Muscle layer of duodenum (tissue), 2 donors: ENCODE results near the gene STAP2.

Experiments
- H3K27ac ChIP-seq: one replicate; pipeline ENCODE4 v1.7.0; 2013; ENCODE audit warnings: mild to moderate bottlenecking, low read length
- H3K27me3 ChIP-seq: one replicate; pipeline ENCODE4 v1.7.0; 2013; ENCODE audit warnings: low read depth, mild to moderate bottlenecking, control low read depth, low read length
- H3K36me3 ChIP-seq, 2 donors: one replicate each; pipeline ENCODE4 v1.7.0; 2013; ENCODE audit warnings: low read length in 2 of 2, control low read depth in 1 of 2, mild to moderate bottlenecking in 1 of 2; ENCODE audit not compliant: insufficient read depth in 2 of 2, control insufficient read depth in 1 of 2
- H3K4me1 ChIP-seq, 2 donors: one replicate each; pipeline ENCODE4 v1.7.0; 2013; ENCODE audit warnings: low read length in 2 of 2, mild to moderate bottlenecking in 2 of 2, control low read depth in 1 of 2, moderate library complexity in 1 of 2; ENCODE audit not compliant: insufficient read depth in 2 of 2, control insufficient read depth in 1 of 2
- H3K4me3 ChIP-seq, 2 donors: one replicate each; pipeline ENCODE4 v1.7.0; 2013; ENCODE audit warnings: low read length in 2 of 2, low read depth in 1 of 2, mild to moderate bottlenecking in 1 of 2
- H3K9me3 ChIP-seq, 2 donors: one replicate each; pipeline ENCODE4 v1.7.0; 2013; ENCODE audit warnings: low read length in 2 of 2, control low read depth in 1 of 2, mild to moderate bottlenecking in 1 of 2; ENCODE audit not compliant: control insufficient read depth in 1 of 2
- donor health status: healthy.

The STAP2 gene

GRCh38 chr19:4361152-4362046 is 22.8 kb upstream of the STAP2 start:
- H3K9me3 ChIP-seq: no peaks in the 10 kb centered on the region
- no peak overlapping the region for H3K27ac ChIP-seq
- peaks cover 32 to 78% of the 10 kb centered on the region in 2 donors for H3K36me3 ChIP-seq
- no peak overlapping the region for H3K4me3 ChIP-seq
- H3K4me1 ChIP-seq: peaks cover 0 to 17% of the 10 kb centered on the region in 2 donors
- no peaks in the 10 kb centered on the region for H3K27me3 ChIP-seq

DNA sequence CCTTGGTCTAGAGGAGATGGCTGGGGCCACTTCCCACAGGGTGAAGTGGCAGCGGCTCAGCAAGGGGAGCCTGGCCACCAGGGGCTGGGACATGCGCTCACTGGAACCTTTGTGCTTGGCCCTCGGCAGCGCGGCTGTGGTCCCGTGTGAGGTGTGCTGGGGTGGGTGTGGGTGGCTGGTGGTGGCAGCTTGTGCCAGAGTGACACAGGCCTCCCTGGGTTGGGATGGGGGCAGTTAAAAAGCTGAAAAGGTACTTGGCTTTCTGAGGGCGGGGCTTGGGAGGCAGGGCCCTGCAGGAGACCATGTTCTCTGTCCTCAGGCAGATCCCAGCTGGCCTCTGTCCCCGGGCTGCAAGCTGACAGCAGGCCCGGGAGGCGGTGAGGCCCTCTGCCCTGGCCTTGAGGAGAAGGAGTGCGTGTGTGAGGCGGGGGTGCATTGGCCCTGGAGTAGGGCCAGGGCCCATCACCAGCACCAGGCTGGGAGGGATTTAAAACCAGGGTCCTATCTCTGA is 22.1 kb upstream of the STAP2 start:
- no peaks in the 10 kb centered on the region for H3K27me3 ChIP-seq
- peaks cover 32 to 71% of the 10 kb centered on the region in 2 donors for H3K36me3 ChIP-seq
- H3K4me3 ChIP-seq: no peak overlapping the region
- no peaks in the 10 kb centered on the region for H3K9me3 ChIP-seq
- H3K4me1 ChIP-seq: peaks cover 0 to 17% of the 10 kb centered on the region in 2 donors
- no peak overlapping the region for H3K27ac ChIP-seq

DNA sequence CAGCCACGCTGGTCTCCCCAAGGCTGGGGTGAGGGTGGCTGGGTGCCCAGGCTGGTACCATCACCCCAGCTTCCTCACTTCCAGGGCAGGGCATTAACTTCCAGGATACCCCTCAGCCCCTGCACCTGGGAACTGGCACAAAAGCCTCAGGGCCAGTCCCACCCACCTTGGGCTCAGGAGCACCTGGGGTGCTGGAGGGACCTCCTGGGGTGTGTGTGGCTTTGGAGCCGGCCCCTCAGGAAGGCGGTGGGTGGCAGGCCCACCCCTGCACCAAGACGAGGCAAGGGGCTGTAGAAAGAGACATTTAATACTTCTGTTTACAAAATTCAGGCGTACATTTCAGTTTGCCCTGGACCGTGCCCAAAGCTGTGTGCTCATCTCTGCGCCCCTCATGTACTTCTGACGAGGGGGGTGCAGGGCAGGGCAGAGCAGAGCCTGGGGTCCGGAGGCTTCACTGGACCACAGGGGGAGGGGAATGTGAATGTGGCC is 21.5 kb upstream of the STAP2 start:
- Histone ChIP-seq H3K36me3 (peaks cover 28 to 66% of the 10 kb centered on the region in 2 donors), H3K9me3 (no peaks in the 10 kb centered on the region), H3K4me1 (peaks cover 0 to 17% of the 10 kb centered on the region in 2 donors), H3K4me3 (no peak overlapping the region), H3K27me3 (no peaks in the 10 kb centered on the region), H3K27ac (no peak overlapping the region)

GRCh38 chr19:4359627-4360000 is 21.0 kb upstream of the STAP2 start:
- H3K36me3 ChIP-seq: peaks cover 28 to 62% of the 10 kb centered on the region in 2 donors
- H3K9me3 ChIP-seq: no peaks in the 10 kb centered on the region
- no peak overlapping the region for H3K4me3 ChIP-seq
- H3K4me1 ChIP-seq: peaks cover 0 to 17% of the 10 kb centered on the region in 2 donors
- H3K27ac ChIP-seq: no peak overlapping the region
- H3K27me3 ChIP-seq: no peaks in the 10 kb centered on the region

- Histone ChIP-seq H3K27ac (no peak overlapping the region), H3K4me3 (no peak overlapping the region), H3K36me3 (peaks cover 28 to 56% of the 10 kb centered on the region in 2 donors), H3K9me3 (no peaks in the 10 kb centered on the region), H3K4me1 (peaks cover 0 to 17% of the 10 kb centered on the region in 2 donors), H3K27me3 (no peaks in the 10 kb centered on the region)
Measured at GRCh38 chr19:4358709-4359626, 20.3 kb upstream of the STAP2 start.

- H3K36me3 ChIP-seq: peaks cover 19 to 46% of the 10 kb centered on the region in 2 donors
- no peaks in the 10 kb centered on the region for H3K9me3 ChIP-seq
- H3K4me3 ChIP-seq: no peak overlapping the region
- H3K27me3 ChIP-seq: no peaks in the 10 kb centered on the region
- no peak overlapping the region for H3K27ac ChIP-seq
- H3K4me1 ChIP-seq: peaks cover 0 to 17% of the 10 kb centered on the region in 2 donors
Measured at GRCh38 chr19:4357921-4358326, 19.3 kb upstream of the STAP2 start.

- Histone ChIP-seq H3K4me3 (no peak overlapping the region), H3K36me3 (peaks cover 12 to 39% of the 10 kb centered on the region in 2 donors), H3K4me1 (peaks cover 0 to 17% of the 10 kb centered on the region in 2 donors)
Measured at GRCh38 chr19:4357095-4357797, 18.6 kb upstream of the STAP2 start.

GRCh38 chr19:4354897-4355296 is 16.3 kb upstream of the STAP2 start:
- peaks cover 0 to 3% of the 10 kb centered on the region in 2 donors for H3K4me1 ChIP-seq
- no peaks in the 10 kb centered on the region for H3K9me3 ChIP-seq
- no peak overlapping the region for H3K4me3 ChIP-seq
- H3K27me3 ChIP-seq: no peaks in the 10 kb centered on the region
- H3K36me3 ChIP-seq: peaks cover 2 to 21% of the 10 kb centered on the region in 2 donors
- H3K27ac ChIP-seq: no peak overlapping the region

More at GRCh38 chr19:4357095-4357797, 18.6 kb upstream of the STAP2 start:
- H3K9me3 ChIP-seq: no peaks in the 10 kb centered on the region
- H3K27me3 ChIP-seq: no peaks in the 10 kb centered on the region
- no peak overlapping the region for H3K27ac ChIP-seq

GRCh38 chr19:4354282-4354681 is 15.7 kb upstream of the STAP2 start:
- Histone ChIP-seq H3K9me3 (no peaks in the 10 kb centered on the region), H3K27ac (no peak overlapping the region), H3K4me1 (no peaks in the 10 kb centered on the region), H3K4me3 (no peak overlapping the region), H3K36me3 (peaks cover 3 to 17% of the 10 kb centered on the region in 2 donors), H3K27me3 (no peaks in the 10 kb centered on the region)

DNA sequence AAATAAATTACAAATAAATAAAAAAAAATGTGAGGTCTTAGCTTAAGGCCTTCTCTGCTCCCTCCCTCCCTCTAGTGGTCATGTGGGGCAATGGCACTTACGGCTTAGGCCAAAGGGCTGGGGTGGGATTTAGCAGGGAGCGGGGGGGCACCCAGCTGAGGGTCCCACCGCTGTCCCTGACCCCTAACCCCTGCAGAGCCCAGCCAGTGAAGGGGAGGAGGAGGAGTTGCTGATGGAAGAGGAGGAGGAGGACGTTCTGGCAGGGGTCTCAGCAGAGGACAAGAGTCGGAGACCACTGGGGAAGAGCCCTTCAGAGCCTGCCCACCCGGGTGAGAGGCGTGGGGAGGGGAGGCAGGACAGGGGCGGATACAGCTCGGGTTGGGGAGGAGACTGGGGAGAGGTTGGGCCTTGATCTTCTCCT is 14.1 kb upstream of the STAP2 start:
- H3K36me3 ChIP-seq: peaks cover 3 to 14% of the 10 kb centered on the region in 2 donors
- H3K4me3 ChIP-seq: no peak overlapping the region
- H3K9me3 ChIP-seq: no peaks in the 10 kb centered on the region
- H3K4me1 ChIP-seq: no peaks in the 10 kb centered on the region
- no peak overlapping the region for H3K27ac ChIP-seq
- H3K27me3 ChIP-seq: no peaks in the 10 kb centered on the region
